Activated T-helper 1 cell treated with anti-CD3 and anti-CD28 coated beads, Interleukin-12 subunit alpha, Interleukin-12 subunit beta, Interleukin-2, Interleukin-4 antibody, amounts not matched to agents 30 ng/mL and 10 ng/mL and 1 ng/mL, durations not matched to agents 14 hours and 24 hours and 36 hours (primary cell): Measurements from ENCODE around the gene GLDC. TPM values are rescaled to one million over a fixed set of nuclear protein-coding genes. Genes with fewer than 3 reads are reported as not detected.

ENCODE experiments used
- DNase-seq: peaks from one replicate; pipeline ENCODE4 v3.0.0; 2021; ENCODE audit warnings: low spot score
- H3K27ac Mint-ChIP-seq: one replicate; pipeline ENCODE4 v1.8.0; 2021; ENCODE audit warnings: mild to moderate bottlenecking, mixed read lengths
- H3K27me3 Mint-ChIP-seq: one replicate; pipeline ENCODE4 v1.8.0; 2022; ENCODE audit warnings: mild to moderate bottlenecking, moderate library complexity, mixed read lengths; ENCODE audit not compliant: insufficient read depth
- H3K36me3 Mint-ChIP-seq: one replicate; pipeline ENCODE4 v1.8.0; 2021; ENCODE audit warnings: low read depth, mixed read lengths
- H3K4me1 Mint-ChIP-seq: one replicate; pipeline ENCODE4 v1.8.0; 2021; ENCODE audit warnings: low read depth, mixed read lengths
- H3K4me3 Mint-ChIP-seq: one replicate; pipeline ENCODE4 v1.8.0; 2021; ENCODE audit warnings: mild to moderate bottlenecking, moderate library complexity, mixed read lengths
- H3K9me3 Mint-ChIP-seq: one replicate; pipeline ENCODE4 v1.8.0; 2021; ENCODE audit warnings: mixed read lengths
- intact Hi-C: fragments of 100-400 bp; cut with micrococcal nuclease; formaldehyde crosslinking; loops from one replicate; pipeline ENCODE4 v1.15.1; 2024
- total RNA-seq: library from RNA; stranded (reverse); gene quantifications from 2 replicates; pipeline ENCODE4 v1.2.3, GENCODE V29; 2022

Gene GLDC
- total RNA-seq, 1 donor from 2014 or later: 1.4 TPM

DNA sequence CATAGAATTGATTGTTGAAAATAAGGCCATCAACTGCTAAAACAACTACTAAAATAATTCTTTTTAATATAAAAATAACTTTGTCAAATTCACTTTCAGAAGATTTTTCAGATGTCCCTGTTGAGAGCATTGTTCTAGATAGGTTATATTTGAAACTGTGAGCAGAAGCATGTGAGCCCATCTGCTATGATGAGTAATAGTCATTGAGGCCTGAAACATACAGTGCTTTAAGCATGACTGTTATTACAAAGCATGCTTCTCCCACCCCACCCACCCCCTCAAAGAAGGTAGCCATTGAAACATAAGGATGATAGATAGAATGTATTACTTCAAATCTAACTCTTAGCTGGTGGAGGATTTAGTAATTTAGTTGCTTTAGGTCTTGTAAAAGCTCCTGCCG is 146.5 kb downstream of the GLDC start:
- DNase-seq: no peak
- Mint-ChIP-seq H3K27me3 (peaks cover 1% of the 10 kb centered on the region), H3K9me3 (no peaks in the 10 kb centered on the region), H3K4me1 (peaks cover 10% of the 10 kb centered on the region), H3K27ac (peak overlapping the region; percentile 40), H3K36me3 (peaks cover 43% of the 10 kb centered on the region), H3K4me3 (no peak overlapping the region)
- intact Hi-C loops: loop anchor here (5.0 kb wide), 1 partner anchor 82 kb away; no protein-coding TSS in a partner anchor

DNA sequence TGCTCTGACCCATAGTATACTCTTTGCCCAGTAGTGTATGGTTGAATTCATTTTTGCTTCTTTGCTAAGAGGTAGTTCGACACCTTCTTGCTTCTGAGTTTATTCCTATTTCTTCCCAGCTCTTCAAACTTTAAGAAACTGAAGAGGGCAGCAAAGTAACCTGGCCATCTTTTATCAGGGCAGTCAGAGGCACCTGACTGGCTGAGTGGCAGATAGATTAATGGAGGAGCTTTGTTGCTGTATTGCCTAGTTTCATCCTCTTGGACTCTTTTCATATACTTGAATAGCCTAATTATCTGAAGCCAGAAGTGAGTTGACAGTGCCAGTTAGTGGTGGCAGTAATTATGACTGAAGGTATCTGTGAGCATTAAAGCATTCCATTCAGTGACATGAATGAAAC is 150.1 kb downstream of the GLDC start:
- Mint-ChIP-seq H3K36me3 (peaks cover 34% of the 10 kb centered on the region), H3K27me3 (no peaks in the 10 kb centered on the region), H3K4me3 (no peak overlapping the region), H3K27ac (no peak overlapping the region), H3K9me3 (no peaks in the 10 kb centered on the region), H3K4me1 (peaks cover 5% of the 10 kb centered on the region)
- no peak for DNase-seq
- intact Hi-C loops: loop anchor here (2.0 to 5.0 kb wide), 2 partner anchors 78 to 141 kb away; no protein-coding TSS in a partner anchor

DNA sequence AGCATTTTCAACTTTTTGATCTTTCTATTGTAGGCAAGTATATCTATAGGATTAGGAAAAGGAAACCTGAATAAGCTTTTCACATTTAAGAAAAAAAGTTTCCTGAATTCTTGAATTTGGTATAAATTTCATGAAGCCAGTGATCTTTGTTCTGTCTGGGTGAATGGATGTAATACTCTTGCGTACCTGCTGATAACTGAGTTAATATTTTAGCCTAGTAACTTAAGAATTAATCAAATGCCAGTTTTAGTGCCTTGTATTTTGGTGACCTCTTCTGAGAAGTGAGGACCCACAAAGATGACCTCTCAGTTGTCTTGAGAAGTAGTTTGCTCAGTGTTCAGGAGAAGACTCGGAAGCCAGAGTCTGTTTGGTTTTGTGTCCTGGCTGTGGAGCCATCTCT is 154.7 kb downstream of the GLDC start:
- no peak for DNase-seq
- Mint-ChIP-seq H3K9me3 (no peaks in the 10 kb centered on the region), H3K4me1 (peaks cover 5% of the 10 kb centered on the region), H3K36me3 (peaks cover 29% of the 10 kb centered on the region), H3K27me3 (no peaks in the 10 kb centered on the region), H3K27ac (no peak overlapping the region), H3K4me3 (no peak overlapping the region)
- intact Hi-C loops: no loop called here

DNA sequence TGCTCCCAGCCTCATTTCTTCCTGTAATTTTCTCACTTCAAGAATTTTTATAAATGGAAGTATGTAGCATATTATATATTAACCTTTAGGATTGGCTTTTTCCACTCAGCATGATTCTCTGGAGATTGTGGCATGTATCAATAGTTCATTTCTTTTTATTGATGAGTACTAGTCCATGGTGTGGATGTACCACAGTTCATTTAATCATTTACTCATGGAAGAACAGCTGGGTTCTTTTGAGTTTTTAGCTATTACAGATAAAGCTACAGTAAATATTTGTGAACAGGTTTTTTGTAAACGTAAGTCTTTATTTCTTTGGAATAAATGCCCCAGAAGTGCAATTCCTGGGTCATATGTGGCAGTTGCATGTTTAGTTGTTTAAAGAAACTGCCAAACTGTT is 156.4 kb downstream of the GLDC start:
- Mint-ChIP-seq H3K9me3 (no peaks in the 10 kb centered on the region), H3K4me1 (peaks cover 5% of the 10 kb centered on the region), H3K36me3 (peaks cover 27% of the 10 kb centered on the region), H3K27ac (no peak overlapping the region), H3K4me3 (no peak overlapping the region), H3K27me3 (no peaks in the 10 kb centered on the region)
- DNase-seq: no peak
- intact Hi-C loops: no loop called here

DNA sequence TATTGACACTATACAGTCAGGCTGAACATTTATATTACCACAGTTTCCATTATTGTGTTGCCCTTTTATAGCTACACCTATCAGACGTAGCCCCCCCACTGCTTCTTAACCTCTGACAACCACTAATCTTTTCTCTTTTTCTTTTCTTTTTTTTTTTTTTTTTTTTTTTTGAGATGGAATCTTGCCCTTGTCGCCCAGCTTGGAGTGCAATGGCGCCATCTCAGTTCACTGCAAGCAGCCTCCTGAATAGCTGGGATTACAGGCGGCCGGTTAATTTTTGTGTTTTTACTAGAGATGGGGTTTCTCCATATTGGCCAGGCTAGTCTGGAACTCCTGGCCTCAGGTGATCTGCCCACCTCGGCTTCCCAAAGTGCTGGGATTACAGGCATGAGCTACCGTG is 157.1 kb downstream of the GLDC start:
- Mint-ChIP-seq H3K27ac (no peak overlapping the region), H3K36me3 (peaks cover 25% of the 10 kb centered on the region), H3K27me3 (no peaks in the 10 kb centered on the region), H3K4me3 (no peak overlapping the region), H3K4me1 (peaks cover 5% of the 10 kb centered on the region), H3K9me3 (no peaks in the 10 kb centered on the region)
- intact Hi-C loops: no loop called here
- DNase-seq: no peak

DNA sequence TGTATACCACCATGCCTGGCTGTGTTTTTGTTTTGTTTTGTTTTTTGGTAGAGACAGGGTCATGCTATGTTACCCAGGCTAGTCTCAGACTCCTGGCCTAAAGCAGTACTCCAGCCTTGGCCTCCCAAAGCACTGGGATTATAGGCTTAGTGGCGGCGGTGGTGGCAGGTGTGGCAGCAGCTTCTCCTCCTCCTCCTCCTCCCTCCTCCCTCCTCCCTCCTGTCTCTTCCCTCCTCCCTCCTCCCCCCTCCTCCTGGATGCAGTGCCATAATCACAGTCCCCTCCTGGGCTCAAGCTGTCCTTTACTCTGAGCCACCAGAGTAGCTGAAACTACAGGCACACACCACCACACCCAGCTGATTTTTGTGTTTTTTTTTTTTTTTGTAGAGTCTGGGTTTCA is 161.3 kb downstream of the GLDC start:
- Mint-ChIP-seq H3K27ac (no peak overlapping the region), H3K4me3 (no peak overlapping the region), H3K9me3 (no peaks in the 10 kb centered on the region), H3K36me3 (peaks cover 19% of the 10 kb centered on the region), H3K27me3 (no peaks in the 10 kb centered on the region), H3K4me1 (no peaks in the 10 kb centered on the region)
- intact Hi-C loops: no loop called here
- DNase-seq: no peak

Other genes starting within 250 kb of the GLDC start
- 73.0 and 77.3 TPM in 2 replicates for gene UHRF2, start 232.5 kb downstream of the GLDC start, total RNA-seq
- gene KDM4C, start 112.2 kb upstream of the GLDC start, total RNA-seq: 35.9 and 41.4 TPM in 2 replicates